SK-N-MC (cell line): Measurements from ENCODE around the gene CPNE5.

ENCODE experiments used
- EZH2 ChIP-seq: fragments of 200-600 bp; sonication (generic); IDR thresholded peaks from one replicate; pipeline ENCODE4 v1.6.1; 2017; ENCODE audit warnings: antibody characterized with exemption
- FOXP2 ChIP-seq: optimal IDR thresholded peaks from 2 replicates; pipeline ENCODE3; 2011; ENCODE audit warnings: mild to moderate bottlenecking, moderate library complexity; ENCODE audit not compliant: insufficient read depth; ENCODE audit errors: extremely low read length, control extremely low read depth
- POLR2AphosphoS5 ChIP-seq: IDR thresholded peaks from 2 replicates; pipeline ENCODE4 v1.6.1; 2012; ENCODE audit warnings: mild to moderate bottlenecking, low read depth, low read length, borderline replicate concordance

DNA sequence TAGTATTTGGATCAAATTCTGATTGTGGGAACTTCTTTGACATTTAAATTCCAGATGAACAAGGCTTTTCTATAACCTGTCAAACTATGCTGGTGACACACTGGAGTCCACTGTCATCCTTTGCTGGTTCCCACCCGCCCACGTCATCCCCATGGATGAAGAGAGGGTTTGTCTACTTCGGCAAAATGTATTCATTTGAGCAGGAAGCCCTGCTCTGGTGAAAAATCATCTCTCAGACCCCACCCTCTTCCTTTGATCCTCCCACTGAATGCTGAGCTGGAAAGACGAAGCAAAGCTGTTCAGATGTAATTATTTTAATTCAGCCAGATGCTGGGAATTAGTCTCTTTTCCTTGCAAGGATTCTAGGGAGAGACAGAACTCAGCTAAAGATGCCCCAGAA lies 50.5 kb downstream of the CPNE5 start:
- TF ChIP-seq POLR2AphosphoS5, result no peak
- TF ChIP-seq EZH2, result no peak
- TF ChIP-seq FOXP2, result no peak
